ENCODE measurements around the gene SLC51B.

GRCh38 chr15:65072617-65073016, 27.4 kb downstream of the SLC51B start:
- no peak for TF ChIP-seq CTCF (IDR thresholded peaks at IDR 0.05 in 8 of 11, conservative IDR thresholded peaks at IDR 0.05 in 3 of 11)
- TF ChIP-seq POLR2AphosphoS5 (IDR thresholded peaks at IDR 0.05): no peak

All from spleen (tissue), 7 donors.